ENCODE measurements around the gene AIF1L. TPM values are rescaled to one million over a fixed set of nuclear protein-coding genes. Genes with fewer than 3 reads are reported as not detected.

Gene AIF1L
- total RNA-seq, 2 donors from 2014 or later = not detected

DNA sequence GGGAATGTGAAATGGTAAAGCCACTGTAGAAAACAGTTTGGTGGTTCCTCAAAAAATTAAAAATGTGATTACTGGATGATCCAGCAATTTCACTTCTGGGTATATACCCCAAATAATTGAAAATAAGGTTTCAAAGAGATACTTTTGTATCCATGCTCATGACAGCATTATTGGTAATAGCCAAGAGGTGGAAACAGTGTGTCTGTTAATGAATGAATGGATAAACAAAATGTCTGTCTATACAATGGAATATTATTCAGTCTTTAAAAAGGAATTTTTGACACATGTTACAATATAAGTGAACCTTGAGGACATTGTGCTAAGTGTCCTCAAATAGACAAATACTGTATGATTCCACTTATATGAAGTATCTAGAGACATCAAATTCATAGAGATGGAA, 69.2 kb downstream of the AIF1L start:
- H3K4me3 Mint-ChIP-seq = no peak overlapping the region
- H3K4me1 Mint-ChIP-seq (ENCODE audit: low read depth in 2 of 2) = peaks cover 0 to 20% of the 10 kb centered on the region in 2 donors
- peaks cover 23% of the 10 kb centered on the region for H3K36me3 Mint-ChIP-seq
- H3K9me3 Mint-ChIP-seq = no peaks in the 10 kb centered on the region
- DNase-seq (ENCODE audit: low spot score) = no peak
- H3K27me3 Mint-ChIP-seq = no peaks in the 10 kb centered on the region
- no peak for ATAC-seq
- no peak overlapping the region for H3K27ac Mint-ChIP-seq

DNA sequence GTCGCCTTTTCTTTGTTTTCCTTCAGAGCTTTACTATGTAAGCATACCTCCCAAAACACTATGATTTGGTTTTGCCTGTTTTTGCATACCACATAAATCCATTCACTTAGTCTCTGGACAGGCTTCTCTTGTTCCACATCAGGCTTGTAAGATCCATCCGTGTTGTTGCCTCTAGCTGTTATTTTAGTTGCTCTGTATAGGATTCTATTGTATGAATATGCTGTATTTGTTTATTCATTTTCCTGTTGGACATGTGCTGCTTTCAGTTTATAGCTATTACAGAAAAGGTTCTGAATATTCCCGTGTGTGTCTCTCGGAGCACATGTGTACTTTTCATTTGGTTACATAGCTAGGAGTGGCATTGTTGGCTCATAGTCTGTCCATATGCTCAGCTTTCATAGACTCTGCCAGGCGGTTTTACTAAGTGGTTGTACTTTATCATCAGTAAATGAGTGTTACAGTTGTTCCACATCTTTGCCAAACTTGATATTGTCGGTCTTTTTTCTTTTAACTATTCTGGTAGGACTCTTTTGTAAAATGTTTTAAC, 70.9 kb downstream of the AIF1L start:
- ATAC-seq (no peak), DNase-seq (ENCODE audit: low spot score) (no peak)
- no peaks in the 10 kb centered on the region for H3K27me3 Mint-ChIP-seq
- no peak overlapping the region for H3K27ac Mint-ChIP-seq
- H3K36me3 Mint-ChIP-seq = peaks cover 28% of the 10 kb centered on the region
- H3K4me1 Mint-ChIP-seq (ENCODE audit: low read depth in 2 of 2) = peaks cover under 1 to 20% of the 10 kb centered on the region in 2 donors
- H3K9me3 Mint-ChIP-seq = no peaks in the 10 kb centered on the region
- H3K4me3 Mint-ChIP-seq = no peak overlapping the region

DNA sequence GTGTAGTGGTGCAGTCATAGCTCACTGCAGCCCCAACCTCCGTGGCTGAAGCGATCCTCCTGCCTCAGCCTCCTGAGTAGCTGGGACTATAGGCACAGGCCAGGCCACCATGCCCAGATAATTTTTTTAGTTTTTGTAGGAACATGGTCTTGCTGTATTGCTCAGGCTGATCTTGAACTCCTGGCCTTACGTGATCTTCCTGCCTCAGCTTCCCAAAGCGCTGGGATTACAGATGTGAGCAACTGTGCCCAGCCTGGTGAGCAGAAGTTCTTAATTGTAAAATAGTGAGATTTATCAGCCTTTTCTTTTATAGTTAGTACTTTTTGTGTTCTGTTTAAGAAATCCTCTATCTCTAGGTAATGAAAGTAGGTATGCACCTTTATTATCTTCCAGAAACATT, 71.6 kb downstream of the AIF1L start:
- no peak for ATAC-seq
- Mint-ChIP-seq H3K27ac (no peak overlapping the region), H3K36me3 (peaks cover 23% of the 10 kb centered on the region), H3K27me3 (no peaks in the 10 kb centered on the region), H3K4me3 (no peak overlapping the region), H3K4me1 (ENCODE audit: low read depth in 2 of 2) (peaks cover 5 to 17% of the 10 kb centered on the region in 2 donors), H3K9me3 (no peaks in the 10 kb centered on the region)
- DNase-seq (ENCODE audit: low spot score) = no peak

- no peak for ATAC-seq
- no peak overlapping the region for H3K4me3 Mint-ChIP-seq
- no peaks in the 10 kb centered on the region for H3K27me3 Mint-ChIP-seq
- no peaks in the 10 kb centered on the region for H3K9me3 Mint-ChIP-seq
- peaks cover 11% of the 10 kb centered on the region for H3K36me3 Mint-ChIP-seq
- no peak overlapping the region for H3K27ac Mint-ChIP-seq
- H3K4me1 Mint-ChIP-seq (ENCODE audit: low read depth in 2 of 2) = peaks cover 5 to 17% of the 10 kb centered on the region in 2 donors
- no peak for DNase-seq (ENCODE audit: low spot score)
Observed at GRCh38 chr9:131169563-131170240, 73.4 kb downstream of the AIF1L start.

Other genes with a start within 250 kb of the AIF1L start
- gene QRFP, start 199.7 kb upstream of the AIF1L start, total RNA-seq = not detected
- not detected for gene FIBCD1, start 157.3 kb upstream of the AIF1L start, total RNA-seq
- not detected for gene LAMC3, start 87.4 kb upstream of the AIF1L start, total RNA-seq
- gene NUP214, start 29.1 kb downstream of the AIF1L start, total RNA-seq = 100 to 1,000 TPM in 1 of 2 donors, 10 to 100 TPM in 1; 66.2 to 121 TPM
- 10 to 100 TPM; 46.2 to 53.3 TPM for gene FAM78A, start 180.0 kb downstream of the AIF1L start, total RNA-seq
- gene PLPP7, start 193.2 kb downstream of the AIF1L start, total RNA-seq = under 1 TPM in 1 of 2 donors, not detected in 1; 0.74 TPM

Data from natural killer cell treated with Interleukin-12 subunit alpha and Interleukin-12 subunit beta and Interleukin-15 and Interleukin-18, amount 100 ng/mL, for 72 hours (primary cell).